ENCODE measurements around the gene PIK3CG. TPM values are rescaled to one million over a fixed set of nuclear protein-coding genes. Genes with fewer than 3 reads are reported as not detected.

Gene PIK3CG
- total RNA-seq, 1 donor: not detected

DNA sequence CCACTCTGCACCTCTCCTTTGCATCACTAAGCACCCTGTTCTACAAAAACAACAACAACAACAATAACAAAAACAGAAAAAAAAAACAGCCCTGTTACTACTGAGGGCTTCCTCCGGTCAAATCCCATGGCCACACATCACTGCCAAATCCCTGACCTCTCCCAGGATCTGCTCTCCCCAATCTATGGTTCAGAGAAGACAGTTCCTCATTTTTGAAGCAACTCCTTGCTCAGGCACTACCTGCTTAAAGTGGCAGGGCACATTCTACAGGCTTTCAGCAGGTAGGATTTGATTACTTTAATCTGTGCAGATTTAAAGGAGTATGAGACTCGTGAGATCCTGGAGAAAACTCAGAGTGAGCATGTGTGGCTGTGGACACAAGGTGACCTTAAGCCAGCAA lies 46.9 kb downstream of the PIK3CG start:
- Histone ChIP-seq H2AFZ (ENCODE audit: low read length) (no peak overlapping the region), H3K36me3 (ENCODE audit: insufficient read depth, low read length) (no peaks in the 10 kb centered on the region)

DNA sequence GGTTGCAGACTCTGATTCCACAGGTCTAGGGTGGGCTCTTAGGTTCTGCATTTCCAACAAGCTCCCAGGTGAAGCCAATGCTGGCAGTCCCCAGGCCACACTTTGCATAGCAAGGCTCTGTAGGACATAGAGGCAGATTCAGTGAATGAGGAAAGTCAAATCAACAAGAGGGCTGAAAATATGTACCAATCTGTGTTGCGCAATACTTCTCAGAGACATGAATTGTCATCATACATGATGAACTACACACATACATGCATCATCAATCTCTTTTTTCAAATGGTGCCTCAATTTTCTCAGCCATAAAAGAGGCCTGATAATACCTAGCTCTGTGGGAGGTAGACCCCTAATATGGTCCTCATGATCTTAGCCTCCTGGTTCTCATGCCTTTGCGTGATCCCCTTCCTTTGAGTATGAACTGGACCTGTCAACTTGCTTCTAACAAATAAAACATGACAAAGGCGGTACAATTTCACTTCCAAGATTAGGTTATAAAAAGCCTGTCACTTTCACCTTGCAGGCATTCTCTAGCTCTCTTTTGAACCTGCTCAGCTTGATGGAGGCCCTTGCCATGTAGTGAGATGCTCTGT lies 49.0 kb downstream of the PIK3CG start:
- TF ChIP-seq, protein P1, sequence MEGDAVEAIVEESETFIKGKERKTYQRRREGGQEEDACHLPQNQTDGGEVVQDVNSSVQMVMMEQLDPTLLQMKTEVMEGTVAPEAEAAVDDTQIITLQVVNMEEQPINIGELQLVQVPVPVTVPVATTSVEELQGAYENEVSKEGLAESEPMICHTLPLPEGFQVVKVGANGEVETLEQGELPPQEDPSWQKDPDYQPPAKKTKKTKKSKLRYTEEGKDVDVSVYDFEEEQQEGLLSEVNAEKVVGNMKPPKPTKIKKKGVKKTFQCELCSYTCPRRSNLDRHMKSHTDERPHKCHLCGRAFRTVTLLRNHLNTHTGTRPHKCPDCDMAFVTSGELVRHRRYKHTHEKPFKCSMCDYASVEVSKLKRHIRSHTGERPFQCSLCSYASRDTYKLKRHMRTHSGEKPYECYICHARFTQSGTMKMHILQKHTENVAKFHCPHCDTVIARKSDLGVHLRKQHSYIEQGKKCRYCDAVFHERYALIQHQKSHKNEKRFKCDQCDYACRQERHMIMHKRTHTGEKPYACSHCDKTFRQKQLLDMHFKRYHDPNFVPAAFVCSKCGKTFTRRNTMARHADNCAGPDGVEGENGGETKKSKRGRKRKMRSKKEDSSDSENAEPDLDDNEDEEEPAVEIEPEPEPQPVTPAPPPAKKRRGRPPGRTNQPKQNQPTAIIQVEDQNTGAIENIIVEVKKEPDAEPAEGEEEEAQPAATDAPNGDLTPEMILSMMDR (IDR thresholded peaks at IDR 0.05; ENCODE audit: extremely low read depth, low read depth, low read length): no peak
- Histone ChIP-seq H3K4me3 (ENCODE audit: insufficient read depth, low read length) (no peak overlapping the region), H3K79me2 (ENCODE audit: insufficient read depth, low read length) (no peaks in the 10 kb centered on the region), H2AFZ (ENCODE audit: low read length) (no peak overlapping the region), H3K27ac (ENCODE audit: low read depth, low read length) (no peak overlapping the region), H3K4me1 (ENCODE audit: insufficient read depth, low read length) (no peaks in the 10 kb centered on the region), H3K4me2 (ENCODE audit: insufficient read depth, low read length) (no peak overlapping the region), H3K27me3 (ENCODE audit: insufficient read depth, low read length) (no peaks in the 10 kb centered on the region), H3K36me3 (ENCODE audit: insufficient read depth, low read length) (no peaks in the 10 kb centered on the region), H4K20me1 (ENCODE audit: insufficient read depth, low read length) (no peaks in the 10 kb centered on the region), H3K9me3 (ENCODE audit: low read depth, low read length) (no peaks in the 10 kb centered on the region)
- no peak for DNase-seq (ENCODE audit: insufficient read length, low spot score, missing footprints)

More for the DNA sequence above, 46.9 kb downstream of the PIK3CG start:
- TF ChIP-seq, protein P1 (IDR thresholded peaks at IDR 0.05; ENCODE audit: extremely low read depth, low read depth, low read length): no peak
- Histone ChIP-seq H3K9me3 (ENCODE audit: low read depth, low read length) (no peaks in the 10 kb centered on the region), H3K4me1 (ENCODE audit: insufficient read depth, low read length) (no peaks in the 10 kb centered on the region), H3K4me2 (ENCODE audit: insufficient read depth, low read length) (no peak overlapping the region), H3K79me2 (ENCODE audit: insufficient read depth, low read length) (no peaks in the 10 kb centered on the region), H4K20me1 (ENCODE audit: insufficient read depth, low read length) (no peaks in the 10 kb centered on the region), H3K4me3 (ENCODE audit: insufficient read depth, low read length) (no peak overlapping the region), H3K27me3 (ENCODE audit: insufficient read depth, low read length) (no peaks in the 10 kb centered on the region), H3K27ac (ENCODE audit: low read depth, low read length) (no peak overlapping the region)
- no peak for DNase-seq (ENCODE audit: insufficient read length, low spot score, missing footprints)

DNA sequence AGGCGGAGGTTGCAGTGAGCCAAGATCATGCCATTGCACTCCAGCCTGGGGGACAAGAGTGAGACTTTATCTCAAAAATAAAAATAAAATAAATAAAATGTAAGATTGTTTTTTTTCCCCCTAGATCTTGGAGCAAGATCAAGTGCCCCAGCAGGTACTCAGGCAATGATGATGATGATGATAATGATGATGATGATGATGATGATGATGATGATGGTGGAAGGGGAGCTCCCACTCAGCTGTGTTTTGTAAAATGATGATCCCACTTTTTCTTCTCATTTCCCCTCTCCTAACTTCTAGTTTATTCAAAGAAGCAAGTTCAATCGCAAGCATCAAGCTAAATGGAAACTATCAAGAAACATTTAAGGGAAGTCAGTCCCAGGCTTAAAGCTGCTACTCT lies 50.3 kb downstream of the PIK3CG start:
- H3K27ac ChIP-seq (ENCODE audit: low read depth, low read length): no peak overlapping the region
- DNase-seq (ENCODE audit: insufficient read length, low spot score, missing footprints): peak; percentile 4
- no peaks in the 10 kb centered on the region for H3K79me2 ChIP-seq (ENCODE audit: insufficient read depth, low read length)
- H3K27me3 ChIP-seq (ENCODE audit: insufficient read depth, low read length): no peaks in the 10 kb centered on the region
- H3K36me3 ChIP-seq (ENCODE audit: insufficient read depth, low read length): no peaks in the 10 kb centered on the region
- TF ChIP-seq, protein P1 (IDR thresholded peaks at IDR 0.05; ENCODE audit: extremely low read depth, low read depth, low read length): no peak
- no peaks in the 10 kb centered on the region for H3K4me1 ChIP-seq (ENCODE audit: insufficient read depth, low read length)
- no peak overlapping the region for H3K4me2 ChIP-seq (ENCODE audit: insufficient read depth, low read length)
- H3K4me3 ChIP-seq (ENCODE audit: insufficient read depth, low read length): no peak overlapping the region
- H4K20me1 ChIP-seq (ENCODE audit: insufficient read depth, low read length): no peaks in the 10 kb centered on the region
- H2AFZ ChIP-seq (ENCODE audit: low read length): no peak overlapping the region
- H3K9me3 ChIP-seq (ENCODE audit: low read depth, low read length): no peaks in the 10 kb centered on the region

DNA sequence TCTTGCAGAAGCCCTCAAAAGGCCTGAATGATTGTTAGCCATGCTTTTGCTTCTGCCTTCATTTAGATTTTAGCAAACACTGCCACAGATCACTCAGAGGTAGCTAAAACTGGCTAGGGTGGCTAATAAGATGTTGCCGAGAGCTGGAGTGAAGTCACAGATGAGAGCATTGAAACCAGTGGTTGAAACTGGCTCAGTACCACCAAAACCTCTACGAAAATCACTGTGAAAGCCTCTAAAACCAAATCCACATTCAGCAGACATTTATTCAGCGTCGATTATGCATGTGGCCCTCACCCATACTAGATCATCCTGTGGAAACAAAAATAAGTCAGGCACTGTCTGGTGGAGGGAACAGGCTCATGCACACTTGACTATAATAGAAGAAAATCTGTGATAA lies 50.8 kb downstream of the PIK3CG start:
- no peak for DNase-seq (ENCODE audit: insufficient read length, low spot score, missing footprints)
- Histone ChIP-seq H3K4me2 (ENCODE audit: insufficient read depth, low read length) (no peak overlapping the region), H4K20me1 (ENCODE audit: insufficient read depth, low read length) (no peaks in the 10 kb centered on the region), H3K4me3 (ENCODE audit: insufficient read depth, low read length) (no peak overlapping the region), H2AFZ (ENCODE audit: low read length) (no peak overlapping the region), H3K9me3 (ENCODE audit: low read depth, low read length) (no peaks in the 10 kb centered on the region), H3K27ac (ENCODE audit: low read depth, low read length) (no peak overlapping the region), H3K27me3 (ENCODE audit: insufficient read depth, low read length) (no peaks in the 10 kb centered on the region), H3K79me2 (ENCODE audit: insufficient read depth, low read length) (no peaks in the 10 kb centered on the region), H3K36me3 (ENCODE audit: insufficient read depth, low read length) (no peaks in the 10 kb centered on the region), H3K4me1 (ENCODE audit: insufficient read depth, low read length) (no peaks in the 10 kb centered on the region)
- TF ChIP-seq, protein P1 (IDR thresholded peaks at IDR 0.05; ENCODE audit: extremely low read depth, low read depth, low read length): no peak

Data from osteoblast (primary cell).